Vagina (tissue), 2 donors: ENCODE measurements around the gene RHOBTB3. TPM values are rescaled to one million over a fixed set of nuclear protein-coding genes. Genes with fewer than 3 reads are reported as not detected.

Experiments used
- DNase-seq, 2 donors: peaks; one replicate each; pipeline ENCODE4 v3.0.0-alpha.2; 2017; ENCODE audit errors: extremely low spot score in 2 of 2
- H3K27ac ChIP-seq: fragments of 200-600 bp; sonication (generic); one replicate; pipeline ENCODE4 v1.5.1; 2019
- H3K27me3 ChIP-seq: fragments of 200-600 bp; sonication (generic); one replicate; pipeline ENCODE4 v1.5.1; 2019
- H3K36me3 ChIP-seq, 2 donors: fragments of 200-600 bp; sonication (generic); one replicate each; pipeline ENCODE4 v1.5.1; 2017 to 2019
- H3K4me1 ChIP-seq: fragments of 200-600 bp; sonication (generic); one replicate; pipeline ENCODE4 v1.5.1; 2019
- H3K4me3 ChIP-seq, 2 donors: fragments of 200-600 bp; sonication (generic); 1 replicate in 1 of 2; 2 replicates in 1 of 2; pipeline ENCODE4 v1.5.1; 2016 to 2019
- H3K9me3 ChIP-seq: fragments of 200-600 bp; sonication (generic); one replicate; pipeline ENCODE4 v1.5.1; 2019
- CTCF ChIP-seq, 3 experiments: fragments of 450-650 bp in 2 of 3; fragments of 200-600 bp in 1 of 3; sonication (generic) in 1 of 3; IDR thresholded peaks; one replicate each; pipeline ENCODE4 v1.5.1; 2017 to 2019; ENCODE audit warnings: antibody characterized with exemption in 3 of 3, mild to moderate bottlenecking in 2 of 3, moderate library complexity in 2 of 3
- POLR2A ChIP-seq, 2 donors: fragments of 450-650 bp; IDR thresholded peaks; one replicate each; pipeline ENCODE4 v1.6.1; 2017; ENCODE audit warnings: antibody characterized with exemption in 2 of 2, mild to moderate bottlenecking in 2 of 2, moderate library complexity in 2 of 2
- POLR2AphosphoS5 ChIP-seq, 2 donors: sonication (generic); formaldehyde crosslinking; IDR thresholded peaks; one replicate each; pipeline ENCODE4 v1.9.0; 2017; ENCODE audit warnings: antibody characterized with exemption in 2 of 2, mild to moderate bottlenecking in 2 of 2, low read depth in 1 of 2; ENCODE audit not compliant: insufficient read depth in 1 of 2
- intact Hi-C: fragments of 100-400 bp; cut with DNase I; formaldehyde crosslinking; loops from one replicate; pipeline ENCODE4 v1.15.1; 2023
- total RNA-seq: library from RNA; depleted of rRNA; stranded (reverse); fragments of >200 nt; gene quantifications from one replicate; pipeline ENCODE4 v1.2.3, GENCODE V29; 2016

Gene RHOBTB3
- total RNA-seq, 1 donor from 2014 or later = 43.2 TPM

- no peaks in the 10 kb centered on the region for H3K27me3 ChIP-seq
- peaks cover 0 to 7% of the 10 kb centered on the region in 2 donors for H3K36me3 ChIP-seq
- no peak overlapping the region for H3K27ac ChIP-seq
- H3K4me1 ChIP-seq = peaks cover 5% of the 10 kb centered on the region
- no peaks in the 10 kb centered on the region for H3K9me3 ChIP-seq
- no peak for DNase-seq
- TF ChIP-seq CTCF (IDR thresholded peaks at IDR 0.05) (no peak), POLR2AphosphoS5 (IDR thresholded peaks at IDR 0.05; ENCODE audit: insufficient read depth in 1 of 2, low read depth in 1 of 2) (no peak), POLR2A (IDR thresholded peaks at IDR 0.05) (no peak)
- no peak overlapping the region for H3K4me3 ChIP-seq
- intact Hi-C loops = no loop called here
These were observed 12.7 kb downstream of the RHOBTB3 start for GRCh38 chr5:95743877-95744276.

- Histone ChIP-seq H3K9me3 (no peaks in the 10 kb centered on the region), H3K27ac (no peak overlapping the region), H3K4me3 (no peak overlapping the region), H3K36me3 (no peaks in the 10 kb centered on the region), H3K4me1 (peaks cover 5% of the 10 kb centered on the region), H3K27me3 (no peaks in the 10 kb centered on the region)
- no peak for DNase-seq
- no peak for TF ChIP-seq CTCF (IDR thresholded peaks at IDR 0.05)
- no peak for TF ChIP-seq POLR2A (IDR thresholded peaks at IDR 0.05)
- TF ChIP-seq POLR2AphosphoS5 (IDR thresholded peaks at IDR 0.05; ENCODE audit: insufficient read depth in 1 of 2, low read depth in 1 of 2) = no peak
- intact Hi-C loops = no loop called here
These were observed 15.1 kb downstream of the RHOBTB3 start for GRCh38 chr5:95746194-95746593.

- Histone ChIP-seq H3K27ac (no peak overlapping the region), H3K4me3 (no peak overlapping the region), H3K9me3 (no peaks in the 10 kb centered on the region), H3K4me1 (peaks cover 5% of the 10 kb centered on the region), H3K36me3 (no peaks in the 10 kb centered on the region), H3K27me3 (no peaks in the 10 kb centered on the region)
- DNase-seq = no peak
- intact Hi-C loops = no loop called here
- TF ChIP-seq POLR2A (IDR thresholded peaks at IDR 0.05) (no peak), CTCF (IDR thresholded peaks at IDR 0.05) (no peak), POLR2AphosphoS5 (IDR thresholded peaks at IDR 0.05; ENCODE audit: insufficient read depth in 1 of 2, low read depth in 1 of 2) (no peak)
These were observed 15.9 kb downstream of the RHOBTB3 start for GRCh38 chr5:95746722-95747679.

GRCh38 chr5:95748133-95748532, 17.0 kb downstream of the RHOBTB3 start:
- Histone ChIP-seq H3K27ac (no peak overlapping the region), H3K4me1 (peaks cover 4% of the 10 kb centered on the region), H3K27me3 (no peaks in the 10 kb centered on the region), H3K4me3 (no peak overlapping the region), H3K36me3 (peaks cover 0 to 10% of the 10 kb centered on the region in 2 donors), H3K9me3 (no peaks in the 10 kb centered on the region)
- no peak for DNase-seq
- TF ChIP-seq POLR2A (IDR thresholded peaks at IDR 0.05) = no peak
- TF ChIP-seq POLR2AphosphoS5 (IDR thresholded peaks at IDR 0.05; ENCODE audit: insufficient read depth in 1 of 2, low read depth in 1 of 2) = no peak
- no peak for TF ChIP-seq CTCF (IDR thresholded peaks at IDR 0.05)
- intact Hi-C loops = no loop called here

- H3K9me3 ChIP-seq = no peaks in the 10 kb centered on the region
- H3K4me3 ChIP-seq = no peak overlapping the region
- intact Hi-C loops = no loop called here
- H3K36me3 ChIP-seq = peaks cover 0 to 15% of the 10 kb centered on the region in 2 donors
- no peak for DNase-seq
- H3K27me3 ChIP-seq = no peaks in the 10 kb centered on the region
- no peak for TF ChIP-seq POLR2A (IDR thresholded peaks at IDR 0.05)
- TF ChIP-seq POLR2AphosphoS5 (IDR thresholded peaks at IDR 0.05; ENCODE audit: insufficient read depth in 1 of 2, low read depth in 1 of 2) = no peak
- TF ChIP-seq CTCF (IDR thresholded peaks at IDR 0.05) = no peak
- H3K4me1 ChIP-seq = no peaks in the 10 kb centered on the region
- H3K27ac ChIP-seq = no peak overlapping the region
These were observed 23.4 kb downstream of the RHOBTB3 start for GRCh38 chr5:95754545-95754944.
